ENCODE measurements around the gene SPON1. TPM values are rescaled to one million over a fixed set of nuclear protein-coding genes. Genes with fewer than 3 reads are reported as not detected.

SPON1 gene
- total and polyA plus RNA-seq, 2 of the 8 experiments (the other 6 are each of a cell fraction or from before 2014, with no cell fraction given), result 1.5 to 5.4 TPM

- Histone ChIP-seq H2BK12ac (ENCODE audit: low read depth, low read length) (no peak overlapping the region), H3K4me2 (ENCODE audit: insufficient read depth in 1 of 2, low read depth in 2 of 2, low read length in 2 of 2) (peak overlapping the region; percentile 9 to 14; a peak in 2 of 4 replicates), H3K23me2 (ENCODE audit: low read depth, low read length) (peaks cover 3% of the 10 kb centered on the region; the same call in 1 of the 2 replicates), H3K79me2 (ENCODE audit: control insufficient read depth in 1 of 2, insufficient read depth in 2 of 2, low read length in 2 of 2) (no peaks in the 10 kb centered on the region), H3K9ac (replicated peaks in 1 of 4; ENCODE audit: extremely low read depth in 1 of 4, low read depth in 3 of 4, low read length in 3 of 4) (no peak overlapping the region), H4K5ac (ENCODE audit: insufficient read length, low read depth, low read length) (no peak overlapping the region), H3K27ac (ENCODE audit: low read depth, low read length) (no peak overlapping the region), H2BK5ac (ENCODE audit: low read depth, low read length) (no peak overlapping the region), H2BK120ac (replicated peaks; ENCODE audit: low read depth, low read length) (no peak overlapping the region), H3K18ac (ENCODE audit: extremely low read depth, low read length) (no peak overlapping the region), H4K20me1 (replicated peaks in 1 of 2; ENCODE audit: control insufficient read depth in 1 of 2, insufficient read depth in 2 of 2, low read length in 2 of 2) (no peaks in the 10 kb centered on the region), H2BK15ac (ENCODE audit: low read length) (peak overlapping the region; percentile 40; the same call in 1 of the 2 replicates), H3K9me3 (ENCODE audit: insufficient read depth in 2 of 2, low read depth in 1 of 2, low read length in 1 of 2) (no peaks in the 10 kb centered on the region), H3K23ac (ENCODE audit: insufficient read length) (no peak overlapping the region), H3K4me1 (replicated peaks in 1 of 4; ENCODE audit: control insufficient read depth in 3 of 4, insufficient read depth in 4 of 4, low read length in 3 of 4) (peaks cover 0 to 6% (median 5%) of the 10 kb centered on the region in 4 experiments; a peak in 4 of 7 replicates), H3K79me1 (ENCODE audit: low read depth, low read length) (no peaks in the 10 kb centered on the region), H3K14ac (ENCODE audit: insufficient read length) (no peak overlapping the region), H3K36me3 (ENCODE audit: control insufficient read depth in 2 of 4, insufficient read depth in 4 of 4, low read length in 3 of 4) (no peaks in the 10 kb centered on the region), H3K56ac (replicated peaks; ENCODE audit: insufficient read length, low read depth, low read length) (no peak overlapping the region), H2AFZ (ENCODE audit: low read length) (0 out of 2 replicates have a peak overlapping the region, but pooled peaks have one; percentile 22), H2AK5ac (ENCODE audit: low read depth, low read length) (no peak overlapping the region), H4K8ac (ENCODE audit: extremely low read depth, insufficient read depth, low read length) (no peak overlapping the region), H4K91ac (replicated peaks; ENCODE audit: insufficient read length, low read length) (no peak overlapping the region), H3K27me3 (replicated peaks in 1 of 4; ENCODE audit: control insufficient read depth in 3 of 4, extremely low read depth in 1 of 4, insufficient read depth in 3 of 4, low read length in 3 of 4) (no peaks in the 10 kb centered on the region), H3K4me3 (ENCODE audit: extremely low read depth in 1 of 4, insufficient read depth in 2 of 4, low read depth in 3 of 4, low read length in 4 of 4) (no peak overlapping the region), H3K4ac (replicated peaks; ENCODE audit: insufficient read length, low read depth, low read length) (no peak overlapping the region), H2BK20ac (ENCODE audit: low read length) (no peak overlapping the region)
- POLR2A ChIA-PET (ENCODE audit: partially characterized antibody), result no interaction called here
- FAIRE-seq (peak; percentile 92), DNase-seq (ENCODE audit: low read depth in 1 of 2, low spot score in 2 of 2) (peak in 1 of 2 experiments; percentile 80)
- CTCF ChIA-PET (ENCODE audit: partially characterized antibody), result interaction anchor here (0.6 to 5.7 kb wide), 38 partner anchors 9 to 561 kb away, joined by 3 to 66 read pairs (median 4); partner anchors contain the start of gene SPON1
- WGBS, 2 experiments (ENCODE audit: extremely low coverage in 1 of 2, insufficient coverage in 1 of 2, insufficient read length in 1 of 2, insufficient replicate concordance in 2 of 2, low coverage in 1 of 2, low lambda C conversion rate in 2 of 2, missing lambda C conversion rate in 1 of 2), result 51% methylated on average over 10 of the region's 10 CpGs; no CpG with 5 or more reads in 1 of the 2 experiments
- TF ChIP-seq SIRT6 (IDR thresholded peaks at IDR 0.05; ENCODE audit: low read length) (no peak), CTCF (IDR thresholded peaks at IDR 0.05; ENCODE audit: control extremely low read depth in 1 of 3, insufficient read depth in 1 of 3, low read depth in 1 of 3, low read length in 3 of 3) (peak; percentile 42 to 91 (median 88)), RAD21 (IDR thresholded peaks at IDR 0.05 in 1 of 2, conservative IDR thresholded peaks at IDR 0.05 in 1 of 2; ENCODE audit: low read depth in 2 of 2, low read length in 2 of 2) (peak; percentile 99 to 100)
These were observed 286.8 kb downstream of the SPON1 start for GRCh38 chr11:14249121-14249963.
